NOMO-1 (cell line): ENCODE results near the gene ZFYVE1.
"Not testable (repeated sequence)": the region's sequence is repeated elsewhere in the genome, so short reads cannot be mapped to it uniquely, and the experiment has no call there.

ENCODE experiments used
- DNase-seq, 2 experiments: peaks; one replicate each; lab custom pipeline; 2025; ENCODE audit not compliant: unreplicated experiment in 2 of 2; lab: John Stamatoyannopoulos, UW

ZFYVE1 gene

GRCh38 chr14:73007835-73008234 is 19.1 kb downstream of the ZFYVE1 start:
- DNase-seq, result no peak

GRCh38 chr14:73004641-73005040 is 22.3 kb downstream of the ZFYVE1 start:
- not testable (repeated sequence) for DNase-seq

- DNase-seq, result no peak
Measured at GRCh38 chr14:73003681-73004080, 23.2 kb downstream of the ZFYVE1 start.

- DNase-seq, result no peak
Measured at GRCh38 chr14:73000073-73000472, 26.8 kb downstream of the ZFYVE1 start.

GRCh38 chr14:72999316-72999715 is 27.6 kb downstream of the ZFYVE1 start:
- DNase-seq, result no peak

GRCh38 chr14:72998252-72998903 is 28.5 kb downstream of the ZFYVE1 start:
- DNase-seq, result no peak

GRCh38 chr14:72996916-72997315 is 30.0 kb downstream of the ZFYVE1 start:
- DNase-seq, result no peak

- no peak for DNase-seq
Measured at GRCh38 chr14:72990171-72990570, 36.7 kb downstream of the ZFYVE1 start.

- no peak for DNase-seq
Measured at GRCh38 chr14:72986857-72987256, 40.0 kb downstream of the ZFYVE1 start.

- DNase-seq, result no peak
Measured at GRCh38 chr14:72986214-72986613, 40.7 kb downstream of the ZFYVE1 start.

- DNase-seq, result no peak
Measured at GRCh38 chr14:72982146-72982708, 44.7 kb downstream of the ZFYVE1 start.

- DNase-seq, result no peak
Measured at GRCh38 chr14:72980863-72981262, 46.0 kb downstream of the ZFYVE1 start.

- DNase-seq, result no peak
Measured at GRCh38 chr14:72978856-72979255, 48.0 kb downstream of the ZFYVE1 start.

- DNase-seq, result no peak
Measured at GRCh38 chr14:72975770-72976169, 51.1 kb downstream of the ZFYVE1 start.

GRCh38 chr14:72974661-72975060 is 52.2 kb downstream of the ZFYVE1 start:
- DNase-seq, result no peak

GRCh38 chr14:72970824-72971434 is 56.0 kb downstream of the ZFYVE1 start:
- no peak for DNase-seq

- DNase-seq, result no peak
Measured at GRCh38 chr14:72970058-72970630, 56.8 kb downstream of the ZFYVE1 start.

GRCh38 chr14:72968316-72968715 is 58.6 kb downstream of the ZFYVE1 start:
- no peak for DNase-seq

- DNase-seq, result no peak
Measured at GRCh38 chr14:72966038-72966437, 60.9 kb downstream of the ZFYVE1 start.

- no peak for DNase-seq
Measured at GRCh38 chr14:72965249-72965648, 61.7 kb downstream of the ZFYVE1 start.

GRCh38 chr14:72962829-72963312 is 64.0 kb downstream of the ZFYVE1 start:
- DNase-seq, result no peak

- not testable (repeated sequence) for DNase-seq
Measured at GRCh38 chr14:72962336-72962754, 64.6 kb downstream of the ZFYVE1 start.
